Natural killer cell (primary cell): ENCODE measurements around the gene LDLRAD4. TPM values are rescaled to one million over a fixed set of nuclear protein-coding genes. Genes with fewer than 3 reads are reported as not detected.
A peak's percentile ranks its signal among the peaks of the same experiment; 100 is the strongest.

Source experiments
- ATAC-seq, 3 donors: fragments of 150-1000 bp in 2 of 3; fragments of 200-7000 bp in 1 of 3; cut with Tn5 transposase; 1 replicate in 1 of 3; 2 replicates in 2 of 3; pipeline ENCODE4 v1.10.0; 2021; ENCODE audit warnings: mild to moderate bottlenecking in 2 of 3, moderate library complexity in 2 of 3
- DNase-seq, 2 donors: peaks; one replicate each; pipeline versions ENCODE4 v3.0.0 to v3.0.0-alpha.2; 2013 to 2021; ENCODE audit warnings: mixed read lengths in 1 of 2
- H3K27ac ChIP-seq: one replicate; pipeline ENCODE4 v1.5.1; 2013; ENCODE audit warnings: mild to moderate bottlenecking, low read length
- H3K27me3 ChIP-seq: one replicate; pipeline ENCODE4 v1.6.1; 2013; ENCODE audit warnings: low read length; ENCODE audit not compliant: control insufficient read depth, insufficient read depth
- H3K36me3 ChIP-seq: one replicate; pipeline ENCODE4 v1.6.1; 2013; ENCODE audit warnings: low read length; ENCODE audit not compliant: control insufficient read depth, insufficient read depth
- H3K4me1 ChIP-seq: one replicate; pipeline ENCODE4 v1.6.1; 2013; ENCODE audit warnings: low read length; ENCODE audit not compliant: control insufficient read depth, insufficient read depth
- H3K4me3 ChIP-seq: one replicate; pipeline ENCODE4 v1.5.1; 2013; ENCODE audit warnings: low read length
- H3K9me3 ChIP-seq: one replicate; pipeline ENCODE4 v1.6.1; 2013; ENCODE audit warnings: low read length; ENCODE audit not compliant: control insufficient read depth, insufficient read depth
- H3K27ac Mint-ChIP-seq, 2 donors: one replicate each; pipeline ENCODE4 v1.8.0; 2022; ENCODE audit warnings: mild to moderate bottlenecking in 2 of 2, mixed read lengths in 2 of 2, moderate library complexity in 1 of 2
- H3K27me3 Mint-ChIP-seq, 2 donors: one replicate each; pipeline ENCODE4 v1.8.0; 2022; ENCODE audit warnings: low read depth in 2 of 2, mixed read lengths in 2 of 2
- H3K36me3 Mint-ChIP-seq: one replicate; pipeline ENCODE4 v1.8.0; 2022; ENCODE audit warnings: mixed read lengths
- H3K4me1 Mint-ChIP-seq, 2 donors: one replicate each; pipeline ENCODE4 v1.8.0; 2022; ENCODE audit warnings: mixed read lengths in 2 of 2
- H3K4me3 Mint-ChIP-seq: one replicate; pipeline ENCODE4 v1.8.0; 2022; ENCODE audit warnings: mild to moderate bottlenecking, moderate library complexity, mixed read lengths
- H3K9me3 Mint-ChIP-seq, 2 donors: one replicate each; pipeline ENCODE4 v1.8.0; 2022; ENCODE audit warnings: mixed read lengths in 2 of 2
- WGBS: methylation state at CpG from one replicate; pipeline ENCODE4 v1.1.7; 2013; ENCODE audit warnings: missing lambda C conversion rate; ENCODE audit not compliant: insufficient coverage; 5-methylcytosine and 5-hydroxymethylcytosine counted together
- intact Hi-C: fragments of 100-400 bp; cut with micrococcal nuclease; formaldehyde crosslinking; loops from one replicate; pipeline ENCODE4 v1.14.2; 2022
- total RNA-seq, 4 donors: library from RNA; stranded (reverse); fragments of 120-200 nt in 1 of 4; gene quantifications; one replicate each; pipeline versions ENCODE4 v1.2.3 to v1.2.4, GENCODE V29; 2013 to 2022
- TF ChIP-seq, protein P1 (sequence below): fragments of 200-600 bp; IDR thresholded peaks from one replicate; pipeline ENCODE4 v1.8.0; 2022; ENCODE audit warnings: antibody characterized with exemption

The LDLRAD4 gene
- total RNA-seq, 3 donors from 2014 or later (not counting 1 experiment from before 2014, with no cell fraction given), result 24.0 to 36.3 (median 29.2) TPM

DNA sequence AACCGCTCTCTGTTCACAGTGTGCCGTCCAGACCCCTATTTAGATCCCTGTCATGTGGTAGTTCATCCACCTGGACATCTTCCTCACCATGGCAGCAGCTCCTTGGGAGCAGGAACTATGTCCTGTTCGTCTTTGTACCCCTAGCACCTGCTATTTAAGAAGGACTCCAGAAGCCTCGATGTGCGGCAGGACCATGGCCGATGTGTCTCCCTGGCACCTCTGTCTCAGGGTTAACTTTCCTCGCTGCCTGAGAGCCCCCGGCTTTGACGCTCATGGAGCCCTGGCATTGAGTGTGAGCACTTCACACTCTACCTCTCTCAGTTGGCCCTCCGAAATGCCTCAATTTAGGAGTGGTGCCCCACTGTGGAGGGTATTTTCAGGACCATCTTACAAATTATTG, 355.8 kb downstream of the LDLRAD4 start:
- WGBS, result 96% methylated on average over 10 of the region's 10 CpGs
- TF ChIP-seq, protein P1, sequence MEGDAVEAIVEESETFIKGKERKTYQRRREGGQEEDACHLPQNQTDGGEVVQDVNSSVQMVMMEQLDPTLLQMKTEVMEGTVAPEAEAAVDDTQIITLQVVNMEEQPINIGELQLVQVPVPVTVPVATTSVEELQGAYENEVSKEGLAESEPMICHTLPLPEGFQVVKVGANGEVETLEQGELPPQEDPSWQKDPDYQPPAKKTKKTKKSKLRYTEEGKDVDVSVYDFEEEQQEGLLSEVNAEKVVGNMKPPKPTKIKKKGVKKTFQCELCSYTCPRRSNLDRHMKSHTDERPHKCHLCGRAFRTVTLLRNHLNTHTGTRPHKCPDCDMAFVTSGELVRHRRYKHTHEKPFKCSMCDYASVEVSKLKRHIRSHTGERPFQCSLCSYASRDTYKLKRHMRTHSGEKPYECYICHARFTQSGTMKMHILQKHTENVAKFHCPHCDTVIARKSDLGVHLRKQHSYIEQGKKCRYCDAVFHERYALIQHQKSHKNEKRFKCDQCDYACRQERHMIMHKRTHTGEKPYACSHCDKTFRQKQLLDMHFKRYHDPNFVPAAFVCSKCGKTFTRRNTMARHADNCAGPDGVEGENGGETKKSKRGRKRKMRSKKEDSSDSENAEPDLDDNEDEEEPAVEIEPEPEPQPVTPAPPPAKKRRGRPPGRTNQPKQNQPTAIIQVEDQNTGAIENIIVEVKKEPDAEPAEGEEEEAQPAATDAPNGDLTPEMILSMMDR, result no peak
- peaks cover 24 to 35% of the 10 kb centered on the region in 2 donors for H3K4me1 Mint-ChIP-seq
- Histone ChIP-seq H3K36me3 (no peaks in the 10 kb centered on the region), H3K27me3 (no peaks in the 10 kb centered on the region), H3K4me3 (no peak overlapping the region), H3K27ac (no peak overlapping the region), H3K9me3 (no peaks in the 10 kb centered on the region), H3K4me1 (peaks cover 11% of the 10 kb centered on the region)
- no peak for ATAC-seq
- H3K36me3 Mint-ChIP-seq, result no peaks in the 10 kb centered on the region
- H3K4me3 Mint-ChIP-seq, result no peak overlapping the region
- H3K27me3 Mint-ChIP-seq, result no peaks in the 10 kb centered on the region
- DNase-seq, result no peak
- H3K9me3 Mint-ChIP-seq, result no peaks in the 10 kb centered on the region
- intact Hi-C loops, result no loop called here
- H3K27ac Mint-ChIP-seq, result no peak overlapping the region

DNA sequence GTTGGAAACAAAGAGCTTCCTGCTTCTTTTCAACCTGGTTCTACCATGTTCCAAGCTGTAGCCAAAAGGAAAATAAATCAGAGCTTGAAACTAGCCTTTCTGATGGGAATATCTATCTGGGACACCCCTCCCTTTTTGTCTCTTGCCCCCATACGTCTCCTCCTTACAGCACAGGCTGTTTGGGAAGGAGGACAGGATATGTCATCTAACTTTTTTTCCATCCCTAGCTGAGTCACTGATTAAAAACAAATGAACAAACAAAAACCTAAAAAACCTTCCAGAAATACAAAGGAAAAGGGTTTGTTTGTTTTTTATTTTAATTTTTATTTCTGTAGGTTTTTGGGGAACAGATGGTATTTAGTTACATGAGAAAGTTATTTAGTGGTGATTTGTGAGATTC, 356.2 kb downstream of the LDLRAD4 start:
- peaks cover 26 to 38% of the 10 kb centered on the region in 2 donors for H3K4me1 Mint-ChIP-seq

DNA sequence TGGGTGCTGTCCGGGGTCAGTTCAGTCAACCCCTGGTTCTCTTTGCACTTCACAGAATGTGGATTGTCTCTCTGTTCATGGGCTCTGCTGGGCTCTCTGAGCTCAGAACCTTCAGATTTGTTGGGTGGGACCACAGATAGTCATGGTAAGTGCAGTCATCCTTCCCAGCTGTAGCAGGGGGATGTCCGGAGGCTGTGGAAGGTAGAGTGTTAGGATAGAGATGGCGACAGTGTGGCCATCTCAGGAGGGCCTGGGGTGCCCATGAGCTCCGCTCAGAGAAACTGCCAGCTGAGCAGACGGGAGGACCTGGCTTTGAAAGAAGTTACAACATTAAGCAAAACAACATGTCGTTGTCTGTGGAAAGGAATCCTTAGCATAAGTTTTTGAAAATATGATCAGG, 358.0 kb downstream of the LDLRAD4 start:
- intact Hi-C loops, result no loop called here

More for the DNA sequence above, 356.2 kb downstream of the LDLRAD4 start:
- H3K27me3 ChIP-seq, result no peaks in the 10 kb centered on the region
- Mint-ChIP-seq H3K4me3 (no peak overlapping the region), H3K27me3 (no peaks in the 10 kb centered on the region), H3K9me3 (no peaks in the 10 kb centered on the region), H3K27ac (no peak overlapping the region), H3K36me3 (no peaks in the 10 kb centered on the region)
- H3K27ac ChIP-seq, result no peak overlapping the region
- intact Hi-C loops, result no loop called here
- H3K9me3 ChIP-seq, result no peaks in the 10 kb centered on the region
- DNase-seq (no peak), ATAC-seq (no peak)
- peaks cover 13% of the 10 kb centered on the region for H3K4me1 ChIP-seq
- H3K4me3 ChIP-seq, result no peak overlapping the region
- WGBS, result no CpG with 5 or more reads among the region's 1 CpG
- no peaks in the 10 kb centered on the region for H3K36me3 ChIP-seq
- TF ChIP-seq, protein P1, result no peak

More for the DNA sequence above, 358.0 kb downstream of the LDLRAD4 start:
- ATAC-seq, result no peak
- TF ChIP-seq, protein P1, result no peak
- Mint-ChIP-seq H3K4me1 (peaks cover 26 to 39% of the 10 kb centered on the region in 2 donors), H3K27me3 (no peaks in the 10 kb centered on the region), H3K36me3 (no peaks in the 10 kb centered on the region), H3K4me3 (no peak overlapping the region), H3K27ac (peak overlapping the region in 1 of 2 donors; percentile 76), H3K9me3 (no peaks in the 10 kb centered on the region)
- DNase-seq, result no peak
- no peaks in the 10 kb centered on the region for H3K36me3 ChIP-seq
- peaks cover 14% of the 10 kb centered on the region for H3K4me1 ChIP-seq
- no peak overlapping the region for H3K4me3 ChIP-seq
- WGBS, result 92% methylated on average over 6 of the region's 6 CpGs
- no peaks in the 10 kb centered on the region for H3K27me3 ChIP-seq
- H3K27ac ChIP-seq, result no peak overlapping the region
- H3K9me3 ChIP-seq, result no peaks in the 10 kb centered on the region
